Gastrocnemius medialis (tissue), 4 donors: ENCODE results near the gene ZDHHC13.

Experiments used
- POLR2A ChIP-seq, 2 donors: fragments of 450-650 bp; IDR thresholded peaks; one replicate each; pipeline ENCODE4 v1.6.1; 2017; ENCODE audit warnings: antibody characterized with exemption in 2 of 2, mild to moderate bottlenecking in 2 of 2, moderate library complexity in 2 of 2
- TF ChIP-seq, protein P1 (sequence below), 5 experiments: fragments of 450-650 bp in 3 of 5; fragments of 200-600 bp in 2 of 5; sonication (generic) in 2 of 5; IDR thresholded peaks in 4 of 5; conservative IDR thresholded peaks in 1 of 5; 1 replicate in 4 of 5; 2 replicates in 1 of 5; pipeline ENCODE4 v1.5.1; 2016 to 2019; ENCODE audit warnings: antibody characterized with exemption in 5 of 5, mild to moderate bottlenecking in 3 of 5, moderate library complexity in 3 of 5

DNA sequence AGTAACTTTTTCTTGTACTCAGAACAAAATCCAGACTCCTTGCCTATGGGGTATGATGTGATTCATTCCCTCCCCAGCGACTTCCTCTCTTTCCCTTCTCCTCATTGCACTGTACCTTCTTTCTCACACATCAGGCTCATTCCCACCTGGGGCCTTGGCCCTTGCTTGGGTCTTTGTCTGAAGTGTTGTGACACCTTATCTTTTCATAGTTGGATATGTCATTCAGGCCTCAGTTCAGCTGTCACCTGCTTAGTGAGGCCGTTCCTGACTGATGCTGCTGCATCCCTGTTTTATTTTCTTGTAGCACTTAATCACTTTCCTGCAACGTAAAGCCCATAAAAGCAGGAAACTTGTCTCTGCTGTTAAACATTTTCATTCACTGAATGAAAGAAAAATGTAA is 39.9 kb downstream of the ZDHHC13 start:
- TF ChIP-seq, protein P1, sequence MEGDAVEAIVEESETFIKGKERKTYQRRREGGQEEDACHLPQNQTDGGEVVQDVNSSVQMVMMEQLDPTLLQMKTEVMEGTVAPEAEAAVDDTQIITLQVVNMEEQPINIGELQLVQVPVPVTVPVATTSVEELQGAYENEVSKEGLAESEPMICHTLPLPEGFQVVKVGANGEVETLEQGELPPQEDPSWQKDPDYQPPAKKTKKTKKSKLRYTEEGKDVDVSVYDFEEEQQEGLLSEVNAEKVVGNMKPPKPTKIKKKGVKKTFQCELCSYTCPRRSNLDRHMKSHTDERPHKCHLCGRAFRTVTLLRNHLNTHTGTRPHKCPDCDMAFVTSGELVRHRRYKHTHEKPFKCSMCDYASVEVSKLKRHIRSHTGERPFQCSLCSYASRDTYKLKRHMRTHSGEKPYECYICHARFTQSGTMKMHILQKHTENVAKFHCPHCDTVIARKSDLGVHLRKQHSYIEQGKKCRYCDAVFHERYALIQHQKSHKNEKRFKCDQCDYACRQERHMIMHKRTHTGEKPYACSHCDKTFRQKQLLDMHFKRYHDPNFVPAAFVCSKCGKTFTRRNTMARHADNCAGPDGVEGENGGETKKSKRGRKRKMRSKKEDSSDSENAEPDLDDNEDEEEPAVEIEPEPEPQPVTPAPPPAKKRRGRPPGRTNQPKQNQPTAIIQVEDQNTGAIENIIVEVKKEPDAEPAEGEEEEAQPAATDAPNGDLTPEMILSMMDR (IDR thresholded peaks at IDR 0.05 in 4 of 5, conservative IDR thresholded peaks at IDR 0.05 in 1 of 5), result no peak
- TF ChIP-seq POLR2A (IDR thresholded peaks at IDR 0.05), result no peak
